HuH-7 (cell line): ENCODE data around the gene ANKS1B.

Source experiments
- DNase-seq: peaks from one replicate; pipeline ENCODE4 v3.0.0; 2011; ENCODE audit warnings: low spot score

The ANKS1B gene

DNA sequence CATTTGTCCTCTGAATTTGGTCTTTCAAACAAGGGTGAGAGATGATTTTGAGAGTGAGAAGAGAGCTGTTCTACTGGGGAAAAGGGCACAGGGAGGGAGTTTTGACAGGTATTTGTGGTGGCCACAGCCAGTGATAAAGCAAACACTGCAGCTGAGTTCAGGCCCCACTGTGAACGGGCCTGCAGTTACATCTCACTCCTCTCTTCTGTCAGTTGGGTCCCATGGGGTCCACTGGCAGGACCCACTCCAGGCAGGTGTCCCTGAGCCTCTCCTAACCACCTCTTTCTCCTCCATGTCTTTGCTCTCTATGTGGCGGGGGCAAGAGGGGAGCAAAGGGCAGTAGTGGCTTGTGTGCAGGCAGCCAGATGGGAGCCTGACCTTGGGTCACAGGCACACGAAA, 1044.8 kb downstream of the ANKS1B start:
- DNase-seq: no peak

DNA sequence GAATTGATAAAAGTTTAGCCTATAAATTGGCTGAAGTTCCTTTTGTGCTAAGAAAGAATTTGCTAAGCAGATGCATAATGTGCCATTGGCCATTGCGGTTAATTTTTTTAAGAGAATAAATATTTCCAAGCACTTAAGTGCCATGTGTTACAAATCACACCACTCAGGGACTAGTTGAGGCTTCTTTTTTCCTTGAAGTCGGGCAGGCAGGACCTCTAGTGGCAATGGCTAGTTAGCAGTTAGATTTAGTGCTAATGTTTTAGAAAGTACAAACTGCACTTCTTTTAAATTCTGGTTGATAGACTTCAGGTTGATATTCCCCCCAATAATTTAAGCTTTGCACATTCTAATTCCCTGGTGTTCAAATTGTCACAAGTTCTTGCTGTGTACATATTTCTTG, 1045.4 kb downstream of the ANKS1B start:
- DNase-seq: peak; percentile 5

DNA sequence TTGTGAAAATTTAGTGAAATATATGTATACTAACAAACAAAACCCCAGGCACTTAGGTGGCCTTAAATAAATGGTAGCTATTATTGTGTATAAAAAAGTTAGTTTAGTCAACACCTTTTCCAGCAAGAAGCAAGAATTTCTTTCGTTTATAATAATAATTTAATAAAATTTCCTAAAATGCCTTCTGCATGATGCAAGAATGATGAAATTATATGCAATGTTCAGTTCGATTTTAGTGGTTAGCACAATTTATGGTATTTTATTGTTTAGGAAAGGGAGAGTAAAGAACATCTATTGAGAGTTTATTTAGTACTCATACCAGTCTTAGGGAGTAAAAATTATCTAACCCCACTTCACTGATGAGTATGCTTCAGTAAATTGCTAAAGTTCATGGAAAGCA, 1048.9 kb downstream of the ANKS1B start:
- no peak for DNase-seq

DNA sequence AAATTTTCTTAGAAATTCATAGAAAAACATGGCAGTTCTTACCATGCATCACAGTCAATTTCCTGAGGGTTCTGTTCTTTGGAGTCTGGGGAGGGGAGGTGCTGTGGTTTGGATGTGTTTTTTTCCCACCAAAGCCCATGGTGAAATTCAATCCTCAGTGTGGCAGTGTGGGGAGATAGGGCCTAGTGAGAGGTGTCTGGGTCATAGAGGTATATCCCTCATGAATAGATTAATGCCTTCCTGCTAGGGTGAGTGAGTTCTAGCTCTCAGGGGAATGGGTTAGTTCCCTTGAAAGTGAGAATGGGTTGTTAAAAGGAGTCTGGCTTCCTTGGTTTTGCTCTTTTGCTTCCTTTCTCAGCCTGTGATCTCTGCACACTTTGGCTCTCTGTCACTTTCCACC, 1061.9 kb downstream of the ANKS1B start:
- no peak for DNase-seq

DNA sequence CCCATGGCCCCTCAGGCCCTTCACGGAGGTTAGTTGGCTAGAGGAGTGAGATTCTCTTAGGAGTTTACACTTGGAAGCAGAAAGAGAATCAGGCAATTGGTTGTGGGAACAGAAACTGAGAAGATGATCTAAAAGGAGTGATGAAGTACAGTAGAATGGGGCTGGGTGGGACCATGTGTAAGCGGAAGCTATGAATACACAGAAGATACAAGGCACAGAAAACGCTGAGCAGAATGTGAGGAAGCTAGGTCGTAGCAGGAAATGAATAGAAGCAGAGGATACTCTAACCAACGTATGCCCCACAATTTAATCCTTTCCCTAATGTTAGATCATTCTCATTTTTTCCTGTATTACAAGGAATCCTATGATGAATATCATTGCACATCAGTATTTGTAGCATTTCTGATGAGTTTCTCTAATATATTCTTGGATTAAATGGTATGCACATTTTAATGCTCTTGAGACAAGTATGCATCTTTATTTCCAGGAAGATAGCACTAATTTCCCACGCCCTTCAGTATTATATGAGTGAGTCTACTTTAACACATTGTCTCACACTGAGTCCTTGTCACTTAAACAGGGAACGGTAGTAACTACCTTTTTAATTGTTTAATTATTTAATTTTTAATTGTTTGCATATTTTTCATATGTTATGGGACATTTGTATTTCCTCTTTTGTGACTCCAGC, 1066.4 kb downstream of the ANKS1B start:
- no peak for DNase-seq

DNA sequence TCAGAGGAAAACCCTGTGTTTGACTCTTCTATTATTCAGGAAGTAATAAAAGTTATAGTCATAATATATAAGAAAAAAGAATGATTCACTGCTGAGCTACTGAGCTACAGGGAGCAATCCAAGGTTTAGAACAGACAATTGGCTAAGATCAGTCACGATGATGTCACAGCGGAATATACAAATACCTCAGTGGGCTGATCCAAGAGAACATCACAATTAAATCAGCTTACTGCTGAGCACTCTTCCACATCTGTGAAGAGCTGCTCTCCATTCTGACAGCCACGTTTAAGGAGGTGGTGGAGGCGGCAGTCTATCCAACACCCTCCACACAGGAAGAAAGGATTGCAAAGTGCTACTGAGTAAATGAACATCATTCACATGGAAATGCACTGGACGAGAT, 1068.6 kb downstream of the ANKS1B start:
- no peak for DNase-seq

DNA sequence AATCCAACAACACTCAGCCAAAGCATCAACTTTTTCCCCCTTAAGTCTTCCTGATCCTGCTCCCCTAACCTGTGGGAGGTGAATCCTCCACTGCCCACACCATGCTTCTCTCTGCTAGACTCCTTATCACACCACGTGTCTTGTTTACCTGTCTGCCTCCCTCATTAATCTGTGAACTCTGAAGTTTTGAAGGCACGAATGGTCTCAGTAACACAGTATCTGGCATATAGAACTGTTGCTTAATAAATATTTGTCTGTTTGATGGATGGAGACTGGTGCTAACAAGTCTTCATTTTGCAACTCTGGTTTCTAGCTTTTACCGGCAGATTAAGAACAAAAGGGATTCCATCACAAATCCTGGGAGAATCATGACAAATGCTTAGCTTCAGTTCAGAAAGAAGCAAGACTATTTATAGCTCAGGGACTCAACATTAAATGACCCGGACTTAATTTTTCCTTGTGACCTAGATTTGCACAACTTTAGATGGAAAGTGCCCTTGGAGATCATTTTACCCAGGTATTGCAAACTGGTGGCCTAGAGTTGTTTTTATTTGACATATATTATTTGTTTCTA, 1072.2 kb downstream of the ANKS1B start:
- no peak for DNase-seq

DNA sequence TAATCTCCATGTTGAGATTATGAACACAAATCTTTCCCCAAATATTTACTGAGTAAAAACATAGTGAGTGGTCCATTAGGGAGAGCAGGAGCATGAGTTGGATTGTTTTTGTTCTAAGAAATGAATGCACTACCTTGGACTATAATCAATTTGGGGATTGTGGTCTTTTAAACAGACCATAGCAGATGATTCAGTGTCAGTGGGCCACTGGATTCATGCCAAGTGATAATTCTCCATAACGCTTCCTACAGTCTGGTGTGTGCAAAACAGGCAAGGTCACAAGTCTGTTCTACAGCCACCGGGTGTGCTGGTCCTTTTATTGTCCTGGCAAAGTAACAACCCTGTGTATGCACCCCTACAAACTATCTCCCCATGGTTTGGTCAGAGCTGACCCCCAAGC, 1073.3 kb downstream of the ANKS1B start:
- DNase-seq: no peak

DNA sequence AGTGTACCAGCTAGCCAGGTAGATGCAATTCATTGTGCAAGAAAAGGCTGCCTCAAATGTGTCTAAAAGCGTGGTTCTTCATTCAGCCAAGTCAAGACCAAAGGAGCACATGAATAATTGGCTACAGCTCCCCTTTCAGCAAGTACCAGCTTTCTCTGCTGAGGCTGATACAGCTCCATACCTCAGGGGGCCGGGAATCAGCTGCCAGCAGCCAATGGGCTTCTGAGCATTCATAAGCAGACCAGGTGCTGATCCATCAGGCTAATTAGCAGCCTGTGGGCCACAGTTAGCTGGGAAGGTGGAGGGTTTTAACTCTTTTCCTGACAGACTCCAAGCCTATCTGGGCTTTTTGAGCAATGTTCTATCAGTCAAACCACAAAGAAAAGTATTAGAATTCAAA, 1075.0 kb downstream of the ANKS1B start:
- DNase-seq: no peak

DNA sequence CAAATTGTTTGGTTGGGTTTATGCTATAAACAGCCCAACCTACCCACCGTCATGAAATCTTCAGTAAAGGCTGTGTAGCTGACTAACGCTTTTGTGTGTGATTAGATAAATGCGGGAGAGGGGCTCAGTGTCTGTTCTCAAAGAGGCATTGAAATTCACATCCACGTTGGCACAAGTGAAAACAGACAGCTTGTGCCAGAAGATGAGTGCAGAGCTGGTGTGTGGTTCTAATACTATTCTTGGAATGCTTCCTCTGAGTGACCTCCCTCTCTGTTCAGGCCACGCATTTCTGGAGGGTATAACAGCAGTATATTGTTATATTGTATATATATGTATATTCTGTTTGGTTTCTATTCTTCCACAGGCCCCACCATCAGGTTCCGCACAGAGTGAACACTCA, 1075.9 kb downstream of the ANKS1B start:
- DNase-seq: no peak

DNA sequence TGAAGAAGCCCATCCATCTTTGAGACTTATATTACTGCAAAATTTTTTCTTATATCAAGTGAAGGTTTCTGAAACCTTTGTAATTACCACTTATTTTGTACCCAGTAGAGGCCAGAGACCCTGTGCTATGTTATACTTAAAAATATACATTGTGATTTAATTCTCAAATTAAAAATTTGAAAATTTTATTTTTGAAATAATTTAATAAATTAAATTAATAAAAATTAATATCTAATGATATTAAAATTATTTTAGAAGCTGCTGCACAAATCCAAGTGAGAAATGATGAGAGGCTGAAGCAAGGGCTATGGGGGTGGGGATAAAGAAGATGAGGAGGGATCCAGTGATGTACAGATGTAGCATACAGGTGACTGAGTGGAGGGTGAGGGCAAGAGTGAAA, 1080.9 kb downstream of the ANKS1B start:
- no peak for DNase-seq

DNA sequence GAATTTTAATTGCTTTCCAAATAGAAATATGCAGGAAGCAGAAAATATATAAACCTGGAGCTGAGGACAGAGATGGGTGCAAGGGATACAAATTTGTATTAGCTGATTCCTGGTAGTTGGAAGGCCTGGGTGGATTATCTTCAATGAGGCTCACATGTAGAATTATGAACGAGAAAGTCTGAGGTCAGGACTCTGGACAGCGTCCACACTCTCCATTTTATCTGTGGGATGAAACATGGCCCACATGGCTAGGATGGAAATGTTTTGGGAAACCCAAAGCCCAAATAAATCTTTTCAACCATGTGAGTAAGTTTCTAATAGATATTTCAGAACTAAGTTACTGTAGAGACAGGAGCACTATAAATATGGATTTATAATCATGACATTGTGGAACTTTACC, 1083.5 kb downstream of the ANKS1B start:
- no peak for DNase-seq

DNA sequence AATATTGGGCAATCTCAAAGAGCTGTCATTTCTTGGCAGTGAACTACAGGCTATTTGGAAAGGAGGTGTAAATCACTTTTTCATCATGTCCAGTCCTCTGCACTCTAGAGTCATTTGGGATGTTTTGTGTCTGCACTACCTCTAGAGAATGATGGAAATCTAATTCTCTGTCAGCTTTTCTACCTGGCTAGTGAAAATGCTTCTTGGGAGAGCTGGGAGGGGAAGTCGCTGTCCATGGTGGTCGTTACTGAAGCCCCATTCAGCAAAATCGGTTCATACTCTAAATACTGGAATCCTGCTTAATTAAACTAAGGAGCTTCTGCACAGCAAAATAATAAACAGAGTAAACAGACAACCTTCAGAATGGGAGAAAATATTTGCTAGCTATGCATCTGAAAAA, 1087.8 kb downstream of the ANKS1B start:
- DNase-seq: no peak

DNA sequence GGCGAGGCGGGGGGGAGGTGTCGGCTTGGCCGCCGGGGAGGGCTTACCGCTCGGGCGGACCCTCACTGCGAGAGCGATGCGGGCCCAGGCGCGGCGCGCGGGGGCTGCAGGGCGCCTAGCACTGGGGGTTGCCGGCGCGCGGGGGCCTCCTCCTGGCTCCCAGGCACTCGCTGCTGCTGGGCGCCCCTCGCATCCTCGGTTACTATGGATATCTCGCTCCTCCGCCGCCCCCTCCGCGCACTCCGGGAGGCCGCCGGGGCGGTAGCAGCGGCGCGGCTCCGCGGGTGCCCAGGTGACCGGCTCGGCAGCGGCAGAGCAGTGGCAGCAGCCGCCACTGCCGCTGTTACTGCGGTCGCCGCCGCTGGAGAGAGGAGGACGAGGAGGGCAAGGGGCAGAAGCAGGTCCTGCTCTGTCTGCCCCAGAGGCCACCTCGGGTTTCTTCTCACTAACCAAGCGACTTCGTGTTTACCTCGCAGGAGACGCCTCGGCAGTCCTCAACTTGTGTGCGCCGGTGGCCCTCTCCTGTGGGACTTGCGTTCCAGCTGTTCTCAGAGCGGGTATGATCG, 1089.6 kb downstream of the ANKS1B start:
- no peak for DNase-seq

DNA sequence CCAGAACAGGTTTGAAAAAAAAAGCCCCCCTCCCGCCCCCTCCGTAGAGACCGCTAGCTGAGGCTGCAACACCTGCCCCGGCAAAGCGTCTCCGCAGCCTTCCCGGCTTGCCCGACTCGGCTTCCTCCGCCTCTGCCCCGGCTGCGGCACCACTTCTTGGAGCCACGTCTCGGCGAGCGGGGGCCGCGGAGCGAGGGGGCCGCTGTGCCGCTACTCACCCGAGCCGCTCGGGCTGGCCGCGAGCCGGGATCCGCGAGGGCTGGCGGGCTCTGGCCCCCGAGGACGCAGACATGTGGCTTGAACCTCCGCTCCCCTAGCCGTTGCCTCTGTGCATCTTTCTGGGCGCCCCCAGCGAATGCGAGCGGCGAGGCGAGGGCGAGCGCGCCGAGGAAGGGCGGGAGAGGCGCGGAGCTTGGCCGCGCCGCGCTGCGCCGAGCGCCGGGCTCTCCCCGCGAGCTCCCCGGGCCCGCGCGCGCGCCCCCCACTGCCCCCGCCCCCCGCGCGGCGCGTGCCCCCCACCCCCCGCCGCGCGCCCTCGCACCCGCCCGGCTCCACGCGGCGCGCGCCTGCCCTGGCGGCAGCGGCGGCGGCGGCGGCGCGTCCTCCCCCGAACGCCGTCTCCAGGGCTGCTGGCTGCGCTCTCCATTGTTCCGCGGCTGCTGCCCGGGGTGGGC, 1090.2 kb downstream of the ANKS1B start:
- no peak for DNase-seq

DNA sequence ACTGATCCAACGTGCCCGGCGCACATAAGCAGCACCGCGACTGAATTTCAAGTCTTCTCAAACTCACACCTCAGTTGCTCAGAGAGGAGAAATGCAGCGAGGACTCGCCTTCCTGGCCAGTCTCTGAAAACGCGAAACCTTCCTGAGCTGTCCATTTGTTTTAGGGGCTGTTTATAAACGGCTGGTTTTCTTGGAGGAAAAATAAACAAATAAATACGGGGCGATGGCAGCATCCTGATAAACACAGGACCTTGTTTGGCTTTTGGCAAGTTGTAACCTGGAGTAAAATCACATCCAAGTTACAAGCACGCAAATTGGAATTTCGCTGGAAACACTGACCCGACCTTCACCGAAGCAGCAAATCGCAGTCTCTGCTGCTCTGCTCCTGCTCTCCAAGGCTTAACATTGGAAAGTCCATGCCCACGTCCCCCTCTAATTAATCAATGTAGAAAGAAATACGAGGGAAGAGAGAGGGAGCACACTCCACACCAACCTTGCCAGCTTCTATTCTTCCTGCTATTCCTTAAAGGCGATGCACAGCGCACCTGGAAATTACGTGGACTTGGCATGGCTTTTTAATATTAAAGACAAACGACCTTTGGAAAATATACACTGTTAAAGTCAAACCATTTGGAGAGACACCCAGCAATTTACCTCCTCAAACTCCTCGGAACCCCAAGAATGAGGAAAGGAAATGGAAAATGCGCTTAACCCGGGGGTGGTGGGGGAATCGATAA, 1090.9 kb downstream of the ANKS1B start:
- no peak for DNase-seq

DNA sequence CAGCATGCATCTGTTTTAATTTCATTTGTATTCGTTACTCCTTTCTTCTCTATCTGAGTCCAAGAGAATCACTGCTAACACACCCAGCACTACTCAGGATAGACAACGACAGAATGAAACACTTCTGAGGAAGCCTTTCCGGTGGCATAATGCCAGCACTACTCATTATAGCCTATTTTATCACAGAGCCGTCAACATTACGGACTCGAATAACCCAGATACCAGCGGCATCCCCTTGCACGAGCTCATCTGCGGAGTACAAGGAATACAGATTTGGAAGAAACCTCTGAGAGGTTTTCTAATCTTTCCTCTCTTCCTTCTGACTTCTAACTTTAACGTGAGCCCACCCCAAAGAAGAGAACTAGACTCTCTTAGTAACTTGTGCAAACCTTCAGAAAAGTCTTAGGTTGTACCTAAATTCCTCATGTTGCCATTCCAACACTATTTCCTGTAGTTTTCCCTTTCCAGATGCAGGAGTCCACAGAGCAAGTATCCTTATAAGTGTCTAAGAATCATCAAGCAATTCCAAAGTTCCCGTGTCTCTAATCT, 1091.5 kb downstream of the ANKS1B start:
- no peak for DNase-seq

DNA sequence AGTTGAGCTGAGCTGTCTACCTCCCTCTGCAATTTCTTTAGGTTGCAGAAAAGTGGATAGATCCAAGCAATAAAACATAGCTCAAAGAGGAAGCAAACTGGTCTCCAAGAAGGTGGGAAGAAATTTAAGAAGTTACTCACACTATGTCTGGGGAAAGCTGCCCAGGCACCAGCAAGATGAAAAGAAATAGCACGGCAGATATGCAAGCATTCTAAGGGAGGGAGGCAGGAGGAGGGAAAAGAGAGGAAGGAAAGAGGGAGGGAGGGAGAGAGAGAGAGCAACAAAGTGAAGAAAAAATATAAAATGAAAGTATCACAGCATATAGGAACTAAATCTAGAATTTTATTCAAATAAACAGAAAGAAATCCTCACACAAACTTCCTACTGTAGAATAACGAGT, 1099.0 kb downstream of the ANKS1B start:
- no peak for DNase-seq

DNA sequence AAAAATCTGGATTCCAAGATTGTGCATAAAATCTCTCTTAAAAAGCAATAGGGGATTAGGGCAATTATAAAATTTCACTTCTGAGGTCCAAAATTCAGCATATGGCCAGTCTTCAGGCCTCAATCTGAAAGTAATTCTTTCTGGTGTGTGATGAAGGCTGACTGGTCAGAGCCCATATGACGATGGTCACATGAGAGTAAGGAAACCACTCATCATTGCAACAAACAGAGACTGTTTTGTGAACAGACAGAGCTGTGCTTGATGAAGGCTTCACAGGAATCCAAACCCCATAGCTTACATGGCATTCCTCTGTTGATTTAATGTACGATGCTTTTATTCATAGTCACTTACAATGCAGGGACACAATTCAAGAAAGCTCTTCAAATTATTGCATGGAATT, 1101.5 kb downstream of the ANKS1B start:
- no peak for DNase-seq

DNA sequence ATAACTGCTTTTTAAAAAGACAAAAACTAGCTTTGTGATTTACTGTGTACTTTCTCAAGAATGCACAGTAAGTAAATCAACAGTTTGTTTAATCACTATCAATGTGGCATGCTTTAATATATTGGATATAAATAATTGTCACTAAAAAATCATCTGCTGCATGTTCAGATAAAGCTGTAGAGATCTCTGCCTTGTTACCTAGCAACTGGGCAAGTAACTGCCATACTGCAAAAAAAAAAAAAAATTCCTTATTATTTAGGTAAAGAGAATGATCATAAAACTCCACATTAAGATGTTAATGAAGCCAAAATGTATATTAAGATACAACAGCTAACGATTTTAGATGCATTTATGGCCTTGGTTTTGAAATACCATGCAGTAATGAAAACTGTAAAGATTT, 1102.2 kb downstream of the ANKS1B start:
- no peak for DNase-seq

DNA sequence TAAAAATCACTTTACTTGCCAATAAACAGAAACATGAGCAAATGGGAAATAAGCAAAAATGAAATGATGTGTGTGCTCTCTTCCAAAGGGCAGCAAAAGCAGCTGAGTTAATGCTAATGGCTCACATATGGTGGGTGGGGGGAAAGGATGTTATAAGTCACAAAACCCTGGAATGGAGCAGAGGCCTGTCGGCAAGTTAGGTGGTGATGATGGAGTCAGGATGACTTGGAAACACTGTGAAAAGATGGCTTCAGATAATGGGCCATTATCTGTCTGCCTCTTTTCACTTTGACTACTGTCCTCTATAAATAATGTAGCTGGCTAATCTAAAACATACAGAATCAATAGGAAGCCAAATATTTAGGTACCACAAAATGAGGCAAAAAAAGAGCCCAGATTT, 1111.0 kb downstream of the ANKS1B start:
- DNase-seq: no peak

DNA sequence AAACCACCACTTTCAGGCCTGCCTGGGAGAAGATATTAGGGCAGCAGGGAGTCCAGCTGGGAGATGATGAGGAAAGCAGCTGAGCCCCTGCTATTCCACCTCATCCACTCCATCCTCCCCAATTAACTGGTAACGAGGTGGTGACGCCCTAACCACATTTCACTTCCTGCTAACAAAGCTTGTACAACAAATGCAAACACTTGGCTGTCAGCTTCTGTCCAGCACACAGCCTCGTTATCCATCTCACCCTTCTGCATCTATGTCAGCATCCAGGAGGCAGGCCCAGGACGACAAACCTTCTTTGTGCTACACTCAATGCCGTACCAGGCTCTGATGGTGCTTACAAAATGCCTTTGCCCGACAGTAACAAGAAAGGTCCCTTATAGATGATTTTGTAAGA, 1114.2 kb downstream of the ANKS1B start:
- DNase-seq: no peak
